Testis (tissue), 3 donors: ENCODE data around the gene MYOC. TPM values are rescaled to one million over a fixed set of nuclear protein-coding genes. Genes with fewer than 3 reads are reported as not detected.

Source experiments
- DNase-seq: peaks from one replicate; pipeline ENCODE4 v3.0.0-alpha.2; 2019
- H3K27ac ChIP-seq, 2 donors: fragments of 200-600 bp; sonication (generic); one replicate each; pipeline ENCODE4 v1.5.1; 2019
- H3K27me3 ChIP-seq: fragments of 200-600 bp; sonication (generic); one replicate; pipeline ENCODE4 v1.5.1; 2019
- H3K36me3 ChIP-seq: fragments of 200-600 bp; sonication (generic); one replicate; pipeline ENCODE4 v1.5.1; 2017; ENCODE audit warnings: low read depth; ENCODE audit errors: missing control alignments
- H3K4me1 ChIP-seq: fragments of 200-600 bp; sonication (generic); one replicate; pipeline ENCODE4 v1.5.1; 2019
- H3K4me3 ChIP-seq, 2 donors: fragments of 200-600 bp; sonication (generic); one replicate each; pipeline ENCODE4 v1.5.1; 2017 to 2019
- H3K9me3 ChIP-seq: fragments of 200-600 bp; sonication (generic); one replicate; pipeline ENCODE4 v1.5.1; 2017
- POLR2A ChIP-seq: fragments of 450-650 bp; IDR thresholded peaks from one replicate; pipeline ENCODE4 v1.6.1; 2017; ENCODE audit warnings: antibody characterized with exemption, mild to moderate bottlenecking, moderate library complexity
- WGBS, 2 donors: methylation state at CpG; one replicate each; pipeline ENCODE4 v1.1.5; 2018; 5-methylcytosine and 5-hydroxymethylcytosine counted together
- intact Hi-C: fragments of 100-400 bp; cut with DNase I; formaldehyde crosslinking; loops from one replicate; pipeline ENCODE4 v1.15.1; 2023; ENCODE audit warnings: low total_unique reads
- polyA plus RNA-seq: library from polyadenylated mRNA; stranded (reverse); fragments of 350-450 nt; fragmentation: Illumina TruSeq; extraction: RNeasy Lipid Tissue Mini Kit (QIAGEN cat#74804); gene quantifications from one replicate; pipeline ENCODE4 v1.2.3, GENCODE V29; 2014; ENCODE audit warnings: low read depth, low replicate concordance; ENCODE audit not compliant: insufficient read depth
- total RNA-seq, 2 donors: library from RNA; depleted of rRNA; stranded (reverse); fragments of >200 nt; gene quantifications; one replicate each; pipeline ENCODE4 v1.2.3, GENCODE V29; 2016
- TF ChIP-seq, protein P1 (sequence below), 3 experiments: fragments of 450-650 bp in 2 of 3; fragments of 200-600 bp in 1 of 3; sonication (generic) in 1 of 3; IDR thresholded peaks; one replicate each; pipeline ENCODE4 v1.5.1; 2016 to 2019; ENCODE audit warnings: antibody characterized with exemption in 3 of 3, mild to moderate bottlenecking in 2 of 3, moderate library complexity in 1 of 3

Gene MYOC
- total and polyA plus RNA-seq, 3 donors from 2014 or later = 1.3 to 3.4 (median 3.0) TPM

GRCh38 chr1:171595324-171595723 lies 57.2 kb downstream of the MYOC start:
- TF ChIP-seq, protein P1, sequence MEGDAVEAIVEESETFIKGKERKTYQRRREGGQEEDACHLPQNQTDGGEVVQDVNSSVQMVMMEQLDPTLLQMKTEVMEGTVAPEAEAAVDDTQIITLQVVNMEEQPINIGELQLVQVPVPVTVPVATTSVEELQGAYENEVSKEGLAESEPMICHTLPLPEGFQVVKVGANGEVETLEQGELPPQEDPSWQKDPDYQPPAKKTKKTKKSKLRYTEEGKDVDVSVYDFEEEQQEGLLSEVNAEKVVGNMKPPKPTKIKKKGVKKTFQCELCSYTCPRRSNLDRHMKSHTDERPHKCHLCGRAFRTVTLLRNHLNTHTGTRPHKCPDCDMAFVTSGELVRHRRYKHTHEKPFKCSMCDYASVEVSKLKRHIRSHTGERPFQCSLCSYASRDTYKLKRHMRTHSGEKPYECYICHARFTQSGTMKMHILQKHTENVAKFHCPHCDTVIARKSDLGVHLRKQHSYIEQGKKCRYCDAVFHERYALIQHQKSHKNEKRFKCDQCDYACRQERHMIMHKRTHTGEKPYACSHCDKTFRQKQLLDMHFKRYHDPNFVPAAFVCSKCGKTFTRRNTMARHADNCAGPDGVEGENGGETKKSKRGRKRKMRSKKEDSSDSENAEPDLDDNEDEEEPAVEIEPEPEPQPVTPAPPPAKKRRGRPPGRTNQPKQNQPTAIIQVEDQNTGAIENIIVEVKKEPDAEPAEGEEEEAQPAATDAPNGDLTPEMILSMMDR (IDR thresholded peaks at IDR 0.05) = no peak
- TF ChIP-seq POLR2A = no peak

GRCh38 chr1:171590022-171590421 lies 62.5 kb downstream of the MYOC start:
- intact Hi-C loops = no loop called here
- WGBS, 2 donors = 83 to 85% methylated on average over 1 of the region's 1 CpG
- H3K4me1 ChIP-seq = no peaks in the 10 kb centered on the region
- DNase-seq = no peak
- no peaks in the 10 kb centered on the region for H3K9me3 ChIP-seq
- H3K27ac ChIP-seq = no peak overlapping the region
- no peaks in the 10 kb centered on the region for H3K36me3 ChIP-seq
- no peak for TF ChIP-seq POLR2A
- TF ChIP-seq, protein P1 (IDR thresholded peaks at IDR 0.05) = no peak
- no peaks in the 10 kb centered on the region for H3K27me3 ChIP-seq
- H3K4me3 ChIP-seq = no peak overlapping the region

More at GRCh38 chr1:171595324-171595723, 57.2 kb downstream of the MYOC start:
- no peak overlapping the region for H3K4me3 ChIP-seq
- WGBS, 2 donors = 73 to 90% methylated on average over 1 of the region's 1 CpG
- H3K4me1 ChIP-seq = no peaks in the 10 kb centered on the region
- no peak for DNase-seq
- intact Hi-C loops = no loop called here
- H3K36me3 ChIP-seq = no peaks in the 10 kb centered on the region
- no peaks in the 10 kb centered on the region for H3K27me3 ChIP-seq
- no peaks in the 10 kb centered on the region for H3K9me3 ChIP-seq
- no peak overlapping the region for H3K27ac ChIP-seq

GRCh38 chr1:171588230-171588629 lies 64.3 kb downstream of the MYOC start:
- WGBS, 2 donors = 85 to 86% methylated on average over 2 of the region's 2 CpGs
- DNase-seq = no peak
- Histone ChIP-seq H3K36me3 (no peaks in the 10 kb centered on the region), H3K4me1 (no peaks in the 10 kb centered on the region), H3K4me3 (no peak overlapping the region), H3K27me3 (no peaks in the 10 kb centered on the region), H3K27ac (no peak overlapping the region), H3K9me3 (no peaks in the 10 kb centered on the region)
- TF ChIP-seq POLR2A = no peak
- intact Hi-C loops = no loop called here

- Histone ChIP-seq H3K4me3 (no peak overlapping the region), H3K36me3 (no peaks in the 10 kb centered on the region), H3K9me3 (no peaks in the 10 kb centered on the region), H3K27ac (no peak overlapping the region), H3K4me1 (no peaks in the 10 kb centered on the region), H3K27me3 (no peaks in the 10 kb centered on the region)
- no peak for DNase-seq
- intact Hi-C loops = no loop called here
- TF ChIP-seq POLR2A = no peak
- TF ChIP-seq, protein P1 (IDR thresholded peaks at IDR 0.05) = no peak
- 91 to 95% methylated on average over 9 of the region's 9 CpGs for WGBS, 2 donors
Measured at GRCh38 chr1:171585715-171586114, 66.8 kb downstream of the MYOC start.

Other genes starting within 250 kb of the MYOC start
- gene PRRC2C, start 167.2 kb downstream of the MYOC start, total RNA-seq = 100 to 1,000 TPM; 114 to 128 TPM
- 67.0 TPM for gene PRRC2C, start 167.2 kb downstream of the MYOC start, polyA plus RNA-seq
- under 1 TPM; 0.37 to 0.55 TPM for gene MYOCOS, start 30.4 kb downstream of the MYOC start, total RNA-seq
- 0.33 TPM for gene MYOCOS, start 30.4 kb downstream of the MYOC start, polyA plus RNA-seq
- gene VAMP4, start 89.4 kb upstream of the MYOC start, total RNA-seq = 10 to 100 TPM; 22.6 to 23.7 TPM
- 28.6 TPM for gene VAMP4, start 89.4 kb upstream of the MYOC start, polyA plus RNA-seq
- 10 to 100 TPM; 47.5 to 50.3 TPM for gene METTL13, start 129.0 kb upstream of the MYOC start, total RNA-seq
- 47.2 TPM for gene METTL13, start 129.0 kb upstream of the MYOC start, polyA plus RNA-seq
- gene DNM3, start 188.8 kb upstream of the MYOC start, total RNA-seq = 10 to 100 TPM in 1 of 2 donors, 1 to 10 TPM in 1; 8.4 to 10.2 TPM
- gene DNM3, start 188.8 kb upstream of the MYOC start, polyA plus RNA-seq = 4.9 TPM